Measurements from ENCODE around the gene RAET1G. TPM values are rescaled to one million over a fixed set of nuclear protein-coding genes. Genes with fewer than 3 reads are reported as not detected.

Gene RAET1G
- total and polyA plus RNA-seq, 2 donors (not counting 3 experiments of a cell fraction or from before 2014, with no cell fraction given): 1.6 to 2.1 TPM

GRCh38 chr6:149925974-149926777, 3.3 kb upstream of the RAET1G start:
- Histone ChIP-seq H3K79me2 (ENCODE audit: control insufficient read depth, insufficient read depth, low read length) (no peaks in the 10 kb centered on the region), H3K4me3 (replicated peaks in 1 of 3; ENCODE audit: insufficient read depth in 1 of 3, low read depth in 1 of 3, low read length in 3 of 3) (peak overlapping the region; percentile 19 to 47 (median 45)), H3K27me3 (ENCODE audit: control insufficient read depth in 2 of 2, insufficient read depth in 2 of 2, low read length in 2 of 2) (peaks cover 20 to 21% of the 10 kb centered on the region in 2 experiments), H3K4me1 (ENCODE audit: control insufficient read depth, extremely low read depth, insufficient read depth, low read length) (peaks cover 4% of the 10 kb centered on the region), H2AFZ (ENCODE audit: low read depth, low read length) (peak overlapping the region; percentile 92), H4K20me1 (replicated peaks; ENCODE audit: control insufficient read depth, extremely low read depth, insufficient read depth, low read length) (no peaks in the 10 kb centered on the region), H3K36me3 (ENCODE audit: control insufficient read depth in 2 of 2, extremely low read depth in 1 of 2, insufficient read depth in 2 of 2, low read length in 2 of 2) (no peaks in the 10 kb centered on the region), H3K27ac (ENCODE audit: insufficient read depth, low read depth, low read length) (no peak overlapping the region), H3K9ac (replicated peaks; ENCODE audit: extremely low read depth, insufficient read depth, low read length) (peak overlapping the region; percentile 30), H3K9me1 (replicated peaks; ENCODE audit: control insufficient read depth, extremely low read depth, insufficient read depth, low read length) (no peaks in the 10 kb centered on the region), H3K9me3 (replicated peaks; ENCODE audit: control insufficient read depth, insufficient read depth, low read length) (no peaks in the 10 kb centered on the region), H3K4me2 (ENCODE audit: insufficient read depth, low read length) (peak overlapping the region; percentile 41)
- intact Hi-C loops (cut with micrococcal nuclease) (loop anchor here (1.0 to 10.0 kb wide), 7 partner anchors 61 to 901 kb away; partner anchors contain the start of genes NUP43 and PPIL4), dilution Hi-C loops (cut with MboI; ENCODE audit: extremely low pct_ligation_motif_present, low sequenced_read_pairs) (no loop called here)
- TF ChIP-seq, protein P1, sequence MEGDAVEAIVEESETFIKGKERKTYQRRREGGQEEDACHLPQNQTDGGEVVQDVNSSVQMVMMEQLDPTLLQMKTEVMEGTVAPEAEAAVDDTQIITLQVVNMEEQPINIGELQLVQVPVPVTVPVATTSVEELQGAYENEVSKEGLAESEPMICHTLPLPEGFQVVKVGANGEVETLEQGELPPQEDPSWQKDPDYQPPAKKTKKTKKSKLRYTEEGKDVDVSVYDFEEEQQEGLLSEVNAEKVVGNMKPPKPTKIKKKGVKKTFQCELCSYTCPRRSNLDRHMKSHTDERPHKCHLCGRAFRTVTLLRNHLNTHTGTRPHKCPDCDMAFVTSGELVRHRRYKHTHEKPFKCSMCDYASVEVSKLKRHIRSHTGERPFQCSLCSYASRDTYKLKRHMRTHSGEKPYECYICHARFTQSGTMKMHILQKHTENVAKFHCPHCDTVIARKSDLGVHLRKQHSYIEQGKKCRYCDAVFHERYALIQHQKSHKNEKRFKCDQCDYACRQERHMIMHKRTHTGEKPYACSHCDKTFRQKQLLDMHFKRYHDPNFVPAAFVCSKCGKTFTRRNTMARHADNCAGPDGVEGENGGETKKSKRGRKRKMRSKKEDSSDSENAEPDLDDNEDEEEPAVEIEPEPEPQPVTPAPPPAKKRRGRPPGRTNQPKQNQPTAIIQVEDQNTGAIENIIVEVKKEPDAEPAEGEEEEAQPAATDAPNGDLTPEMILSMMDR (IDR thresholded peaks at IDR 0.05; ENCODE audit: extremely low read depth in 1 of 2, insufficient read depth in 1 of 2, low read depth in 1 of 2, low read length in 2 of 2): peak; percentile 72 to 91
- no peak for TF ChIP-seq FOS (IDR thresholded peaks at IDR 0.05; ENCODE audit: borderline replicate concordance, insufficient read depth, low read length)
- ChIA-PET POLR2A (no interaction called here), CTCF (interaction anchor here (0.6 to 2.5 kb wide), 8 partner anchors 22 to 145 kb away, joined by 3 to 30 read pairs (median 4); no protein-coding TSS in a partner anchor)
- peak; percentile 91 for FAIRE-seq
- peak; percentile 80 for DNase-seq (ENCODE audit: low read depth, low spot score)
- BruUV-seq (replicated peaks): no TSS peak

All from endothelial cell of umbilical vein (primary cell).